D341Med (cell line): ENCODE data around the gene RAE1.

ENCODE experiments used
- DNase-seq: peaks from one replicate; pipeline ENCODE4 v3.0.0; 2012; ENCODE audit warnings: low spot score

RAE1 gene

GRCh38 chr20:57372157-57372556 is 21.1 kb downstream of the RAE1 start:
- no peak for DNase-seq

- no peak for DNase-seq
Observed at GRCh38 chr20:57372581-57373350, 21.7 kb downstream of the RAE1 start.

DNA sequence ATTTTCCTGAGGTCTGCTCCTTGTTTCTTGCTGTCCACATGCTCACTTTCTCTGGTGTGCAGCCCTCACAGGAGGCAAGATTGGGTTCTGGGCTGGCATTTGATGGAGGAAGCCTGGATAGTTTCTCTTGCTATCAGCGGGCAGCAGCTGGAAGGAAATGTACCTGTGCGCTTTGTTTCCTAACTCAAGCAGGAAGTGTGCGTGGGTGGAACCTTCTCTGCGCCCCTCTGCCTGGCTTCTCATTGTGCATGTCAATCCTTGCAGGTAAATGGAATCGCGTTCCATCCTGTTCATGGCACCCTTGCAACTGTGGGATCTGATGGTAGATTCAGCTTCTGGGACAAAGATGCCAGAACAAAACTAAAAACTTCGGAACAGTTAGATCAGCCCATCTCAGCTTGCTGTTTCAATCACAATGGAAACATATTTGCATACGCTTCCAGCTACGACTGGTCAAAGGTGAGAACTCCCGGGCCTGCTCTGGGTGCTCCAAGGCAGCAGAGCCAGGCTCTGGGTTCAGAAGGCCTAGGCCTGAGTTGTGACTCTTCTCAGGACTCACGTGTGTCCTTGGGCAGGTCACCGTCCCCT is 23.4 kb downstream of the RAE1 start:
- no peak for DNase-seq

DNA sequence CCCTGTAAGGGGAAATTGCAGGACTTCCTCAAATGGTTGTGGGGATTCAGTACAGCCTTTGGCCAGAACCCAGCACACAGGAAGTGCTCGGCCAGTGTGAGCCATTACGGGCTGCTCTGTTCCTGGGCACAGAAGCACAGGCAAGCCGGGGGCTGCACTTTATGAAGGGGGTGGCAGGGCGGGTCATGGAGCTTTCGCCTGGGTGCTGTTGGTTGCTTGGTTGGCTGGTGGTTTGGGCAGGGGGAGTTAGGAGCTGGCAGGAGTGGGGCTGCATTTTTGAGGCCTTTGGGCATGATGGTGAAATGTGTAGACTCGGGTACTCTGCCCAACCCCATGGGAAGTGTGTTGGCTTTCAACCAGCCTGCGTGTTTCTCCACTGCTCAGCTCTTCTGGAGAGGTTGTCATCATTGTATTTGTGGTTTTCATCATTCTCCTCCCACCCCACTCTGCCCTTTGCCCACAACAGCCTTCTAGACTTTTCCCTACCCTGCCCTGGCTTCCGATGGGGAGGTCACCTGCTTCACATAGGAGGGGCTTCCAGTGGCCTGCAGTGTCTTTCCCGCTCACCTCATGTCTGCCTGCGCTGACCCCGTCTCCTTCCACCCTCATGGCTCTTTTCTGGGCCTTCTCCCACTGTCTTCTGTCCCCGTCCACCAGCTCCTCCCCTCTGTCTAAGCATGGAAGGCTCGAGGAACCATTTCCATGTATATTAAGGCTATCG is 24.0 kb downstream of the RAE1 start:
- no peak for DNase-seq

GRCh38 chr20:57375652-57376230 is 24.7 kb downstream of the RAE1 start:
- no peak for DNase-seq

GRCh38 chr20:57377350-57377749 is 26.3 kb downstream of the RAE1 start:
- DNase-seq = no peak

DNA sequence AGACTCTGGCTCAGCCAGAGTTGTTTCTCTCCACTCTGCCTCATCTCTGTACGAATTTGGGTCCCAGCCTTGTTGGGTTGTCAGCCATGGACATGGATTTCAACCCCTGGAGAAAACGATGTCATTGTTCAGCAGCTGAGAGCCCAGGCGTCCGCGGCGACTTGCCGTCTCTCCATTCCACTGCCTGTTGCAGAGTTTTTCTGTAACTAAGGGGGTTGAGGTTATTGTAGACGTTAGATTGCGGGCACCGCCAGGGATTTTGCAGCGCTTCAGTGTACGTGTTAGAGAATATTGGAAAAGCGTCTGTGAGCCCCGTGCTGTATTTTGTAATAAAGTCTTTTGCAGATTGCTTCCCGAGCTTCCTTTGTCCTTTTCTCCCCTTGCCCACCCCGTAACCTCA is 27.1 kb downstream of the RAE1 start:
- no peak for DNase-seq

DNA sequence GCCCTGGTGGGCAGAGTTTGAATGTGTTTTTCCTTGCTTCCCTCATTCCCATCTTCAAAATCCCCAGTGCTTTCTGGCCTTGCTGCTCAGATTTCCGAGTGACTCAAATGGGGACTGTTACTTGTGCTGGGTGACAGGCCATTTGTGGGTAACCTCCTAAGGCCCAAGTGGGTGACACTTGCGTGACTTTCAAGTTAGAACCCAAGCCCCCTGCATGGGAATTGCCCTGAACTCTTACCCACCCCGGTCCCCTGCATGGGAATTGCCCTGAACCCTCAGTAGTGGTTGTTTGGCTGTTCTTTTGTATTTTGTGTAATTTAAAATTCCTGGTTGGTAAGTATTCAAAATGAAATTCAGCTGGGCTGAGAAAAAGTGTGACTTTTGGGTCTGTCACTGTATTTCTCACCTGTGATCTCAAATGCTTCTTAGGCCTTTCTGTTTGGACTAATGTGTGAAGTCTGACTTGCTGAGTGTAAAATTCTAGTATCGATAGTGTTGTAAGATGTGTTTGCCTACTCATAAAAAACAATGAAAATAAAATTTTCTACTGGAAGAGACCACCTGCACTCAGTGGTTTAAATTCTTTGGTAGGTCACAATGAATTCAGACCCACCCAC is 27.7 kb downstream of the RAE1 start:
- no peak for DNase-seq

GRCh38 chr20:57379263-57379647 is 28.2 kb downstream of the RAE1 start:
- no peak for DNase-seq

- no peak for DNase-seq
Observed at GRCh38 chr20:57380081-57380750, 29.2 kb downstream of the RAE1 start.

GRCh38 chr20:57381596-57382503 is 30.8 kb downstream of the RAE1 start:
- DNase-seq = peak; percentile 85

- DNase-seq = no peak
Observed at GRCh38 chr20:57382516-57382915, 31.5 kb downstream of the RAE1 start.

- DNase-seq = no peak
Observed at GRCh38 chr20:57383447-57384347, 32.6 kb downstream of the RAE1 start.

DNA sequence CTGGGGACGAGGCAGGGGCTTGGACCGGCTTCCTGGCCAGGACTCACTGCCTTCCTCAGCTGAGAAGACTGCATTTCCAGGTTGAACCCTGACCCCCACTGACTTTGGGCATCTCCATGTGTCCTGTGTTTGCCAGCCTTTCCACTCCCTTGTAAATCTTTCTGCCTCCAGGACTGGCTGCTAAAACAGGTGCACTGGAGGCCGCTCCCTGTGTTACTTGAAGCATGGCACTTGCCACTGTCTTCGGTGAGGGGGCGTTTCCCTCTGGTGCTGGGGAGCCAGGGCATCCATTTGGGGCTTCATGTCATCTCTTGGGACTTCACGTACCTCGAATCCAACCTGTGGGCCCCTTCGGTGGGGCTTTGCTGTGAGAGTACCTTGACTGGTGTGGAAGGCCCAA is 33.4 kb downstream of the RAE1 start:
- no peak for DNase-seq

- no peak for DNase-seq
Observed at GRCh38 chr20:57384953-57385761, 34.1 kb downstream of the RAE1 start.

GRCh38 chr20:57385940-57386339 is 34.9 kb downstream of the RAE1 start:
- DNase-seq = no peak

- no peak for DNase-seq
Observed at GRCh38 chr20:57386762-57387161, 35.7 kb downstream of the RAE1 start.

- no peak for DNase-seq
Observed at GRCh38 chr20:57387463-57387862, 36.4 kb downstream of the RAE1 start.

- no peak for DNase-seq
Observed at GRCh38 chr20:57387945-57388371, 36.9 kb downstream of the RAE1 start.
